Ovary (tissue), 3 donors: ENCODE results near the gene ADGRF1.

Experiments
- CTCF ChIP-seq, 3 donors: fragments of 450-650 bp in 2 of 3; fragments of 200-600 bp in 1 of 3; IDR thresholded peaks; one replicate each; pipeline versions ENCODE4 v1.5.1 to v1.8.0; 2016 to 2022; ENCODE audit warnings: antibody characterized with exemption in 3 of 3, mild to moderate bottlenecking in 1 of 3
- EP300 ChIP-seq: sonication (generic); formaldehyde crosslinking; IDR thresholded peaks from one replicate; pipeline ENCODE4 v1.6.1; 2017; ENCODE audit warnings: antibody characterized with exemption
- POLR2A ChIP-seq: fragments of 450-650 bp; IDR thresholded peaks from one replicate; pipeline ENCODE4 v1.6.1; 2017; ENCODE audit warnings: antibody characterized with exemption, mild to moderate bottlenecking, moderate library complexity
- donor health status: DM: no; HTN: no; CAD: no.

- no peak for TF ChIP-seq CTCF (IDR thresholded peaks at IDR 0.05)
- no peak for TF ChIP-seq POLR2A
- TF ChIP-seq EP300 = no peak
These were observed 52.7 kb downstream of the ADGRF1 start for GRCh38 chr6:46989398-46989797.
